BJ (cell line): ENCODE results near the gene MACROH2A1. TPM values are rescaled to one million over a fixed set of nuclear protein-coding genes. Genes with fewer than 3 reads are reported as not detected.

Experiments
- CTCF ChIA-PET: fragments of 350-600 bp; formaldehyde crosslinking; extraction: SDS; loops from one replicate; lab custom pipeline; 2021; ENCODE audit warnings: antibody characterized with exemption, inconsistent platforms; lab: Yijun Ruan, JAX
- POLR2A ChIA-PET: fragments of 300-600 bp; sonication (Branson Sonifier 250); formaldehyde crosslinking; extraction: SDS; loops from one replicate; lab custom pipeline; 2021; ENCODE audit warnings: antibody characterized with exemption; lab: Charles Lee
- DNase-seq: peaks from one replicate; pipeline ENCODE4 v3.0.0-alpha.2; 2011; ENCODE audit warnings: low read depth
- H3K27me3 ChIP-seq: 2 replicates; pipeline ENCODE4 v1.6.0; 2011; ENCODE audit warnings: low read length; ENCODE audit not compliant: control insufficient read depth, insufficient read depth
- H3K36me3 ChIP-seq: 2 replicates; pipeline ENCODE4 v1.5.1; 2011; ENCODE audit warnings: low read length; ENCODE audit not compliant: control insufficient read depth, insufficient read depth
- H3K4me3 ChIP-seq: 2 replicates; pipeline ENCODE4 v1.5.1; 2011; ENCODE audit warnings: low read depth, mild to moderate bottlenecking, control low read depth, low read length
- CTCF ChIP-seq: IDR thresholded peaks from 2 replicates; pipeline ENCODE4 v1.5.1; 2011; ENCODE audit warnings: low read depth, mild to moderate bottlenecking, control low read depth, inconsistent platforms, low read length, moderate library complexity; ENCODE audit not compliant: insufficient read depth
- polyA plus RNA-seq: library from polyadenylated mRNA; depleted of rRNA; stranded (reverse); fragments of >200 nt; gene quantifications from 2 replicates; pipeline ENCODE4 v1.2.3, GENCODE V29; 2011

MACROH2A1 gene
- polyA plus RNA-seq, 1 experiment = 96.0 TPM

DNA sequence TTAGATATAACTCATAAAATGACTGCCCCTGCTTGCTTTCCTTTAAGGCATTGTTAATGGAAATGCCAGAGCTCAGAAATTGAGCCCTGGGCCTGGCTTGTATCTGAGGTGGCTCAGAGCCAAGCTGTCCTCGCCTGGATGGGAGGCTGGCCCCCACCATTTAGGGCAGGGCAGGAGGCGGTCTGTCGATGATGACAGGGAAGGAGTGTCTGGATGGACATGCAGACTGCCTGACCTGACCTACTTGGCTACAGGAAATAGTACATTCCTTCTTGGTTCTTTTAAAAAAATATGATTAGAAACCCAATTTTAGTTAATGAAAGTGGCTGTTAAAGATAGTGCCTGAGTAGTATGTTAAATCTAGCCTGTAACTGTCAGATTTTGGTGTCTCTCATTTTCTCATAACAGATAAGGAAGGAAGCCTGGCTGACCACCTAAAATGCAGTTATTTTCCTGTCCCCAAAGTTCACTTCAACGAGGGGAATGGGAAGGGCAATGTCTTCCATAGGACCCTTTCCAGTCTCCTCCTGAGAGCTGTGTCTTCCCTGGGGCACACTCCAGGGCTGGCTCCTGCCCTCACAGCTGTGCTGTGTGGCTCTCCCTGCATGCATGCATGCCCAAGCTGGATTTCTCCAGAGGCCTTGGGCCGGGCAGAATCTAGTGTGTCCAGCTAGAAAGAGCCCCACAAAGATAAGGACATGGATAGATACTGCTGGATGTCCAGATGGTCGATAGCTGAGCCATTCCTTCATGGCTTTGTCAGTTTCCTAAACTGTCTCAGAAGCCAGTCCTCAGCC, 42.3 kb downstream of the MACROH2A1 start:
- H3K4me3 ChIP-seq = no peak overlapping the region
- no peaks in the 10 kb centered on the region for H3K27me3 ChIP-seq
- no peak for TF ChIP-seq CTCF
- no peak for DNase-seq
- POLR2A ChIA-PET = no interaction called here
- peaks cover 4% of the 10 kb centered on the region for H3K36me3 ChIP-seq
- CTCF ChIA-PET = interaction anchor here (0.7 to 3.3 kb wide), 8 partner anchors 11 to 69 kb away, joined by 3 to 17 read pairs (median 4); no protein-coding TSS in a partner anchor

- H3K4me3 ChIP-seq = no peak overlapping the region
- H3K36me3 ChIP-seq = peaks cover 8% of the 10 kb centered on the region
- TF ChIP-seq CTCF = no peak
- no peaks in the 10 kb centered on the region for H3K27me3 ChIP-seq
- DNase-seq = no peak
- CTCF ChIA-PET = interaction anchor here (0.8 to 3.3 kb wide), 4 partner anchors 36 to 344 kb away, joined by 3 to 17 read pairs (median 4); no protein-coding TSS in a partner anchor
- POLR2A ChIA-PET = interaction anchor here (0.6 kb wide), 1 partner anchor 451 kb away, joined by 3 read pairs; no protein-coding TSS in a partner anchor
Observed at GRCh38 chr5:135355169-135355568, 43.9 kb downstream of the MACROH2A1 start.

DNA sequence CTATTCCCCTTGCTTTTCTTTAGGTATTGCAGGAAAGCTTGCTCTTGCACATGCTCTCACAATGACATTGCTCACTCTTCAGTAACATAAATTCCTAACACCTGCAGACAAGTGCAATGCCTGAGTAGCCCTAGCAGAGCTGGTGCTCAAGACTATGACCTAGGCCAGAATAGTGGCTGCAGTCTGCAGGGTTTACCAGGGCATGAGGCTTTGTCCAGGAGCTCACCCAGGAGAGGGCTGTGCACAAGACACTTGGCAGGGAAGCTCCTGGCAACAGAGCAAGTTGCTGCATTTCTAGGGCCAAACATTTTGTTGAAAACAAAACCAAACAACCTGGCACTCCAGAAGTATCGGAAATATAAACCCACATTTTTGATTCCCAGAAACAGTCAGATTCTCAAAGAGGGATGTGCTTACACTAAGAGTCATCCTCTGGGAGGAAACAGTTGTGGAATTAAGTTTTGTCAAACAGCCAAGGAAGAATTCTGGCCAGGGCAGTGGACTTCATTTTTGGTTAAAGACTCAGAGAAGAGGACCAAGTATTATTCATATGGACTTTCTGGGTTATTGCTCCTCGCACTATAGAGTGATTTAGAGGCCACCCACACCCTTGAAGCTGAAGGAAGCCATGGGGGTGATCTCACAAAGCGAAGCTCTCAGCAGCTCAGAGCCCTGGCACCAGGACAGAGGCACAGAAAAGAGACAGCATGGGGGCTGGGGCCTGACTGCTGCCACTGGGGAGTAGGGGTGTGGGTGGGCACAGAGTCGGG, 44.9 kb downstream of the MACROH2A1 start:
- ChIA-PET POLR2A (interaction anchor here (0.5 to 0.6 kb wide), 2 partner anchors 38 to 529 kb away, joined by 3 to 7 read pairs; no protein-coding TSS in a partner anchor), CTCF (interaction anchor here (0.7 to 1.7 kb wide), 6 partner anchors 32 to 207 kb away, joined by 3 to 4 read pairs (median 3); no protein-coding TSS in a partner anchor)
- DNase-seq = peak; percentile 85
- Histone ChIP-seq H3K36me3 (peaks cover 10% of the 10 kb centered on the region), H3K27me3 (no peaks in the 10 kb centered on the region), H3K4me3 (no peak overlapping the region)
- TF ChIP-seq CTCF = no peak

GRCh38 chr5:135350536-135350935, 48.5 kb downstream of the MACROH2A1 start:
- peaks cover 10% of the 10 kb centered on the region for H3K36me3 ChIP-seq
- no peaks in the 10 kb centered on the region for H3K27me3 ChIP-seq
- no peak overlapping the region for H3K4me3 ChIP-seq
- no peak for DNase-seq
- TF ChIP-seq CTCF = no peak
- CTCF ChIA-PET = interaction anchor here (1.3 kb wide), 1 partner anchor 41 kb away, joined by 3 read pairs; no protein-coding TSS in a partner anchor
- POLR2A ChIA-PET = no interaction called here

DNA sequence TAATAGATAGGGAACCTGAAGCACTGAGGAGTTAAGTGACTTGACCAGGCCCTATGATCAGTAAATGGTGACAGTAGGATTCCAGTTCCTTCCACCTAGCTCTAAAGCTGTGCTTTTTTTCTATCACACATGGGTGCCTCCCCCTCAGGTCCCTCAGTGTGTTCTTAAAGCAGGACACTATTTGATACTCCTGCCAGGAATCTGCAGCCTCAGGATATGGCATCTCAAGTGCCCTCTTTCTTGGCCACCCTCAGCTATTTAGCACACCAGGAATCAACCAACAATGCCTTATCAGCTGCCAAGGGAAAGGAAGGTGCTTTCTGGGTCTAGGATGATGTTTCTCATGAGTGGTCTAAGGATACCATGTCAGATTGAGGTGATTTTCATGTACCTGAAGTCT, 49.1 kb downstream of the MACROH2A1 start:
- no peaks in the 10 kb centered on the region for H3K27me3 ChIP-seq
- H3K36me3 ChIP-seq = peaks cover 10% of the 10 kb centered on the region
- H3K4me3 ChIP-seq = no peak overlapping the region
- no peak for DNase-seq
- ChIA-PET POLR2A (no interaction called here), CTCF (interaction anchor here (1.6 kb wide), 1 partner anchor 76 kb away, joined by 4 read pairs; no protein-coding TSS in a partner anchor)
- TF ChIP-seq CTCF = no peak
